Panc1 (cell line): ENCODE measurements around the gene SUPT6H.

ENCODE experiments used
- POLR2AphosphoS5 ChIP-seq: IDR thresholded peaks from 2 replicates; pipeline ENCODE4 v1.6.1; 2012; ENCODE audit warnings: mild to moderate bottlenecking, low read depth, low read length, moderate library complexity
- TCF7L2 ChIP-seq: IDR thresholded peaks from 2 replicates; pipeline ENCODE4 v1.6.1; 2011; ENCODE audit warnings: mild to moderate bottlenecking, low read depth, low read length, inconsistent platforms
- TF ChIP-seq, protein P1 (sequence below): fragments of 450-650 bp; IDR thresholded peaks from 2 replicates; pipeline ENCODE4 v1.5.1; 2017; ENCODE audit warnings: mild to moderate bottlenecking
- TF ChIP-seq, protein P2 (sequence below), 2 experiments: IDR thresholded peaks; 2 replicates each; pipeline ENCODE4 v1.6.1; 2011 to 2012; ENCODE audit warnings: low read depth in 2 of 2, control low read depth in 1 of 2, low read length in 1 of 2, mild to moderate bottlenecking in 1 of 2, moderate library complexity in 1 of 2; ENCODE audit not compliant: insufficient read depth in 1 of 2

DNA sequence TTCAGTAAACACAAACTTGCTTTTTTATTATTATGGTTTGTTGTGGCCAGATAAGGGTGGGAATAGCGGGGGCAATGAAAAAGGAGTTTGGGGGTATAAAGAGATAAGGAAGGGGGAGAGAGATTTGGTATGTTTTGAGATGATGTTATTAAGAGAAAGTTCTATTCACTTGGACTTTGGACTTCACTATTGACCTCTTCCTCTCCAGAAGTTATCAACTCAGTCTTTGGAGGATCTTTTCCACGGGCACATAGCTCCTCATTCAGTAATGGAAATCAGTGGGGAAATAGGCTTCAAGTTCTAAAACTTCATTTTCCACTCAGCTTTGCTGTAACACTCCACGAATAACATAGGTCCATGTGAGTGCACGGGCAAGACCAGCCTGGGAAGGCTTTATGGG lies 26.5 kb downstream of the SUPT6H start:
- TF ChIP-seq, protein P1, sequence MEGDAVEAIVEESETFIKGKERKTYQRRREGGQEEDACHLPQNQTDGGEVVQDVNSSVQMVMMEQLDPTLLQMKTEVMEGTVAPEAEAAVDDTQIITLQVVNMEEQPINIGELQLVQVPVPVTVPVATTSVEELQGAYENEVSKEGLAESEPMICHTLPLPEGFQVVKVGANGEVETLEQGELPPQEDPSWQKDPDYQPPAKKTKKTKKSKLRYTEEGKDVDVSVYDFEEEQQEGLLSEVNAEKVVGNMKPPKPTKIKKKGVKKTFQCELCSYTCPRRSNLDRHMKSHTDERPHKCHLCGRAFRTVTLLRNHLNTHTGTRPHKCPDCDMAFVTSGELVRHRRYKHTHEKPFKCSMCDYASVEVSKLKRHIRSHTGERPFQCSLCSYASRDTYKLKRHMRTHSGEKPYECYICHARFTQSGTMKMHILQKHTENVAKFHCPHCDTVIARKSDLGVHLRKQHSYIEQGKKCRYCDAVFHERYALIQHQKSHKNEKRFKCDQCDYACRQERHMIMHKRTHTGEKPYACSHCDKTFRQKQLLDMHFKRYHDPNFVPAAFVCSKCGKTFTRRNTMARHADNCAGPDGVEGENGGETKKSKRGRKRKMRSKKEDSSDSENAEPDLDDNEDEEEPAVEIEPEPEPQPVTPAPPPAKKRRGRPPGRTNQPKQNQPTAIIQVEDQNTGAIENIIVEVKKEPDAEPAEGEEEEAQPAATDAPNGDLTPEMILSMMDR = no peak
- TF ChIP-seq, protein P2, sequence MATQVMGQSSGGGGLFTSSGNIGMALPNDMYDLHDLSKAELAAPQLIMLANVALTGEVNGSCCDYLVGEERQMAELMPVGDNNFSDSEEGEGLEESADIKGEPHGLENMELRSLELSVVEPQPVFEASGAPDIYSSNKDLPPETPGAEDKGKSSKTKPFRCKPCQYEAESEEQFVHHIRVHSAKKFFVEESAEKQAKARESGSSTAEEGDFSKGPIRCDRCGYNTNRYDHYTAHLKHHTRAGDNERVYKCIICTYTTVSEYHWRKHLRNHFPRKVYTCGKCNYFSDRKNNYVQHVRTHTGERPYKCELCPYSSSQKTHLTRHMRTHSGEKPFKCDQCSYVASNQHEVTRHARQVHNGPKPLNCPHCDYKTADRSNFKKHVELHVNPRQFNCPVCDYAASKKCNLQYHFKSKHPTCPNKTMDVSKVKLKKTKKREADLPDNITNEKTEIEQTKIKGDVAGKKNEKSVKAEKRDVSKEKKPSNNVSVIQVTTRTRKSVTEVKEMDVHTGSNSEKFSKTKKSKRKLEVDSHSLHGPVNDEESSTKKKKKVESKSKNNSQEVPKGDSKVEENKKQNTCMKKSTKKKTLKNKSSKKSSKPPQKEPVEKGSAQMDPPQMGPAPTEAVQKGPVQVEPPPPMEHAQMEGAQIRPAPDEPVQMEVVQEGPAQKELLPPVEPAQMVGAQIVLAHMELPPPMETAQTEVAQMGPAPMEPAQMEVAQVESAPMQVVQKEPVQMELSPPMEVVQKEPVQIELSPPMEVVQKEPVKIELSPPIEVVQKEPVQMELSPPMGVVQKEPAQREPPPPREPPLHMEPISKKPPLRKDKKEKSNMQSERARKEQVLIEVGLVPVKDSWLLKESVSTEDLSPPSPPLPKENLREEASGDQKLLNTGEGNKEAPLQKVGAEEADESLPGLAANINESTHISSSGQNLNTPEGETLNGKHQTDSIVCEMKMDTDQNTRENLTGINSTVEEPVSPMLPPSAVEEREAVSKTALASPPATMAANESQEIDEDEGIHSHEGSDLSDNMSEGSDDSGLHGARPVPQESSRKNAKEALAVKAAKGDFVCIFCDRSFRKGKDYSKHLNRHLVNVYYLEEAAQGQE (IDR thresholded peaks at IDR 0.05; ENCODE audit: insufficient read depth in 1 of 2, low read depth in 2 of 2, low read length in 1 of 2) = no peak
- TF ChIP-seq POLR2AphosphoS5 (no peak), TCF7L2 (no peak)
